ENCODE results near the gene THBS3. TPM values are rescaled to one million over a fixed set of nuclear protein-coding genes. Genes with fewer than 3 reads are reported as not detected.

THBS3 gene
- total RNA-seq, 3 donors from 2014 or later (not counting 1 experiment from before 2014, with no cell fraction given), result 16.2 to 19.4 (median 18.6) TPM

- DNase-seq (peak in 1 of 2 donors; percentile 57), ATAC-seq (no peak)
- no peak overlapping the region for H3K27ac ChIP-seq (ENCODE audit: low read length)
- no peak for TF ChIP-seq CTCF (IDR thresholded peaks at IDR 0.05)
- H3K36me3 ChIP-seq (ENCODE audit: control insufficient read depth, insufficient read depth, low read length), result peaks cover 2% of the 10 kb centered on the region
- intact Hi-C loops (cut with micrococcal nuclease), result loop anchor here (5.0 kb wide), 2 partner anchors 51 to 416 kb away; no protein-coding TSS in a partner anchor
- Mint-ChIP-seq H3K9me3 (no peaks in the 10 kb centered on the region), H3K36me3 (no peaks in the 10 kb centered on the region), H3K27ac (no peak overlapping the region), H3K27me3 (ENCODE audit: low read depth in 2 of 2) (peaks cover 0 to 5% of the 10 kb centered on the region in 2 donors), H3K4me3 (no peak overlapping the region), H3K4me1 (peaks cover 28 to 40% of the 10 kb centered on the region in 2 donors)
- H3K4me1 ChIP-seq (ENCODE audit: control insufficient read depth, insufficient read depth, low read length), result peaks cover 33% of the 10 kb centered on the region
- no peak overlapping the region for H3K4me3 ChIP-seq (ENCODE audit: low read length)
- no peaks in the 10 kb centered on the region for H3K9me3 ChIP-seq (ENCODE audit: control insufficient read depth, insufficient read depth, low read length)
- no peaks in the 10 kb centered on the region for H3K27me3 ChIP-seq (ENCODE audit: control insufficient read depth, insufficient read depth, low read length)
- 89% methylated on average over 9 of the region's 9 CpGs for WGBS (ENCODE audit: insufficient coverage)
Observed at GRCh38 chr1:155175927-155176371, 31.7 kb downstream of the THBS3 start.

- intact Hi-C loops (cut with micrococcal nuclease), result loop anchor here (5.0 kb wide), 2 partner anchors 52 to 417 kb away; no protein-coding TSS in a partner anchor
- H3K27ac ChIP-seq (ENCODE audit: low read length), result no peak overlapping the region
- 93% methylated on average over 9 of the region's 12 CpGs for WGBS (ENCODE audit: insufficient coverage)
Observed at GRCh38 chr1:155175281-155175926, 32.3 kb downstream of the THBS3 start.

GRCh38 chr1:155174324-155175280 is 33.1 kb downstream of the THBS3 start:
- no peaks in the 10 kb centered on the region for H3K27me3 ChIP-seq (ENCODE audit: control insufficient read depth, insufficient read depth, low read length)
- H3K27ac ChIP-seq (ENCODE audit: low read length), result no peak overlapping the region
- H3K27me3 Mint-ChIP-seq (ENCODE audit: low read depth in 2 of 2), result peaks cover 0 to 5% of the 10 kb centered on the region in 2 donors
- H3K27ac Mint-ChIP-seq, result peak overlapping the region; percentile 95 to 99
- H3K4me3 ChIP-seq (ENCODE audit: low read length), result peak overlapping the region; percentile 68
- ATAC-seq (no peak), DNase-seq (peak in 1 of 2 donors; percentile 85)
- H3K9me3 ChIP-seq (ENCODE audit: control insufficient read depth, insufficient read depth, low read length), result no peaks in the 10 kb centered on the region
- peaks cover 28 to 40% of the 10 kb centered on the region in 2 donors for H3K4me1 Mint-ChIP-seq
- peaks cover 9% of the 10 kb centered on the region for H3K36me3 ChIP-seq (ENCODE audit: control insufficient read depth, insufficient read depth, low read length)
- intact Hi-C loops (cut with micrococcal nuclease), result loop anchor here (5.0 kb wide), 2 partner anchors 53 to 418 kb away; no protein-coding TSS in a partner anchor
- H3K36me3 Mint-ChIP-seq, result no peaks in the 10 kb centered on the region
- no peaks in the 10 kb centered on the region for H3K9me3 Mint-ChIP-seq
- WGBS (ENCODE audit: insufficient coverage), result 13% methylated on average over 34 of the region's 35 CpGs
- peaks cover 33% of the 10 kb centered on the region for H3K4me1 ChIP-seq (ENCODE audit: control insufficient read depth, insufficient read depth, low read length)
- no peak for TF ChIP-seq CTCF (IDR thresholded peaks at IDR 0.05)
- H3K4me3 Mint-ChIP-seq, result peak overlapping the region; percentile 95

More at GRCh38 chr1:155175281-155175926, 32.3 kb downstream of the THBS3 start:
- peak in 1 of 2 donors; percentile 21 for DNase-seq
- Mint-ChIP-seq H3K27me3 (ENCODE audit: low read depth in 2 of 2) (peaks cover 0 to 5% of the 10 kb centered on the region in 2 donors), H3K4me3 (no peak overlapping the region), H3K36me3 (no peaks in the 10 kb centered on the region), H3K9me3 (no peaks in the 10 kb centered on the region), H3K4me1 (peaks cover 28 to 40% of the 10 kb centered on the region in 2 donors), H3K27ac (no peak overlapping the region)
- Histone ChIP-seq H3K9me3 (ENCODE audit: control insufficient read depth, insufficient read depth, low read length) (no peaks in the 10 kb centered on the region), H3K27me3 (ENCODE audit: control insufficient read depth, insufficient read depth, low read length) (no peaks in the 10 kb centered on the region), H3K36me3 (ENCODE audit: control insufficient read depth, insufficient read depth, low read length) (peaks cover 3% of the 10 kb centered on the region), H3K4me1 (ENCODE audit: control insufficient read depth, insufficient read depth, low read length) (peaks cover 33% of the 10 kb centered on the region), H3K4me3 (ENCODE audit: low read length) (no peak overlapping the region)
- no peak for TF ChIP-seq CTCF (IDR thresholded peaks at IDR 0.05)
- ATAC-seq, result no peak

Measured in natural killer cell (primary cell).